ENCODE results near the gene CASTOR1.
A peak's percentile ranks its signal among the peaks of the same experiment; 100 is the strongest.

Gene CASTOR1

DNA sequence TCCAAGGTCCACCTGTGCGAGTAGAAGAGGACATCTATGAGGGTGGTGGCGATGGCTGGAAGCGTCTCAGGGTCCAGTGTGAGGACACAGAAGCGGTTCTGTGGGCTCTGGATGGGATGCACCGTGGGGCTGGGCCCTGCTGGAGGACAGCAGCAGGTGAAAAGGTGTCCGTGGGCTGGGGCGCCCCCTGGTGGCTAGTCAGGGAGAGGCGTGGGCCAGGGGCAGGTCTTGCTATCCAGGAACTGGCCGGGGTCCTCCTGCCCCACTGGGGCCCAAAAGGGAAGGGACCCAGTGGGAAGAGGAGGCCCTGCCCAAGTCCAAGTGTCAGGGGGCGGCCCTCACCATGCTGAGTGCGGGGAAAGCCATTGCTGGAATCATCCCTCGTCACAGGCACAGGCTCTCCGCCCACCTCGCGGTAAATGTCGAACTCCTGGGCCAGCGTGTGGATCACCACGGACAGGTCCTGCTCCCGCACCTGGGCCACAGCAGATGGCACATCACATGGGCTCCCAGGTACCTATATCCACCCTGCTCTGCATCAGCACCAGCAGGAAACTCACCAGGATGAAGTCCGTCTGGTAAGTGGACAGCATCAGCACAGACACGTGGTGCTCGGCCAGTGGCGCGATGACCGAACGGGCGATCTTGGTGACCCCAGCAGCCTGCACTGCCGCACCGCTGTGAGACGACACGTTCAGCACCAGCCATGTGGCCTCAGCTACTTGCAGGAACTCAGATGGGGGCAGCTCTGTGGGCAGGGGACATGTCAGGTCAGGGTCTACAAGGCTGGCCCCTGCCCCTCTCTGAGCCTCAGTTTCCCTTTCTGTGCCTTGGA is 2.3 kb downstream of the CASTOR1 start (continued):
- 0 out of 2 replicates have a peak, but pooled peaks have one; percentile 48 for TF ChIP-seq HOXA7 (CRISPR knock-in tag; IDR thresholded peaks at IDR 0.05; ENCODE audit: borderline replicate concordance)
- TF ChIP-seq, protein P1, sequence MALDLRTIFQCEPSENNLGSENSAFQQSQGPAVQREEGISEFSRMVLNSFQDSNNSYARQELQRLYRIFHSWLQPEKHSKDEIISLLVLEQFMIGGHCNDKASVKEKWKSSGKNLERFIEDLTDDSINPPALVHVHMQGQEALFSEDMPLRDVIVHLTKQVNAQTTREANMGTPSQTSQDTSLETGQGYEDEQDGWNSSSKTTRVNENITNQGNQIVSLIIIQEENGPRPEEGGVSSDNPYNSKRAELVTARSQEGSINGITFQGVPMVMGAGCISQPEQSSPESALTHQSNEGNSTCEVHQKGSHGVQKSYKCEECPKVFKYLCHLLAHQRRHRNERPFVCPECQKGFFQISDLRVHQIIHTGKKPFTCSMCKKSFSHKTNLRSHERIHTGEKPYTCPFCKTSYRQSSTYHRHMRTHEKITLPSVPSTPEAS (tag by site-specific recombination; IDR thresholded peaks at IDR 0.05) = no peak
- peak; percentile 71 for TF ChIP-seq ZNF654 (tag by site-specific recombination; IDR thresholded peaks at IDR 0.05; ENCODE audit: low read depth)
- TF ChIP-seq ZNF514 (tag by site-specific recombination; IDR thresholded peaks at IDR 0.05) = no peak
- TF ChIP-seq, protein P2, sequence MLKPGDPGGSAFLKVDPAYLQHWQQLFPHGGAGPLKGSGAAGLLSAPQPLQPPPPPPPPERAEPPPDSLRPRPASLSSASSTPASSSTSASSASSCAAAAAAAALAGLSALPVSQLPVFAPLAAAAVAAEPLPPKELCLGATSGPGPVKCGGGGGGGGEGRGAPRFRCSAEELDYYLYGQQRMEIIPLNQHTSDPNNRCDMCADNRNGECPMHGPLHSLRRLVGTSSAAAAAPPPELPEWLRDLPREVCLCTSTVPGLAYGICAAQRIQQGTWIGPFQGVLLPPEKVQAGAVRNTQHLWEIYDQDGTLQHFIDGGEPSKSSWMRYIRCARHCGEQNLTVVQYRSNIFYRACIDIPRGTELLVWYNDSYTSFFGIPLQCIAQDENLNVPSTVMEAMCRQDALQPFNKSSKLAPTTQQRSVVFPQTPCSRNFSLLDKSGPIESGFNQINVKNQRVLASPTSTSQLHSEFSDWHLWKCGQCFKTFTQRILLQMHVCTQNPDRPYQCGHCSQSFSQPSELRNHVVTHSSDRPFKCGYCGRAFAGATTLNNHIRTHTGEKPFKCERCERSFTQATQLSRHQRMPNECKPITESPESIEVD (tag by site-specific recombination; IDR thresholded peaks at IDR 0.05) = no peak
- TF ChIP-seq ZNF2 (tag by site-specific recombination; IDR thresholded peaks at IDR 0.05) = peak; percentile 30; the same call in 1 of the 2 replicates
- TF ChIP-seq ZNF24 (tag by site-specific recombination; IDR thresholded peaks at IDR 0.05) = no peak
- no peak for TF ChIP-seq ZNF214 (tag by site-specific recombination; IDR thresholded peaks at IDR 0.05; ENCODE audit: borderline replicate concordance)
- TF ChIP-seq ZNF394 (tag by site-specific recombination; IDR thresholded peaks at IDR 0.05; ENCODE audit: borderline replicate concordance) = no peak
- TF ChIP-seq, protein P3, sequence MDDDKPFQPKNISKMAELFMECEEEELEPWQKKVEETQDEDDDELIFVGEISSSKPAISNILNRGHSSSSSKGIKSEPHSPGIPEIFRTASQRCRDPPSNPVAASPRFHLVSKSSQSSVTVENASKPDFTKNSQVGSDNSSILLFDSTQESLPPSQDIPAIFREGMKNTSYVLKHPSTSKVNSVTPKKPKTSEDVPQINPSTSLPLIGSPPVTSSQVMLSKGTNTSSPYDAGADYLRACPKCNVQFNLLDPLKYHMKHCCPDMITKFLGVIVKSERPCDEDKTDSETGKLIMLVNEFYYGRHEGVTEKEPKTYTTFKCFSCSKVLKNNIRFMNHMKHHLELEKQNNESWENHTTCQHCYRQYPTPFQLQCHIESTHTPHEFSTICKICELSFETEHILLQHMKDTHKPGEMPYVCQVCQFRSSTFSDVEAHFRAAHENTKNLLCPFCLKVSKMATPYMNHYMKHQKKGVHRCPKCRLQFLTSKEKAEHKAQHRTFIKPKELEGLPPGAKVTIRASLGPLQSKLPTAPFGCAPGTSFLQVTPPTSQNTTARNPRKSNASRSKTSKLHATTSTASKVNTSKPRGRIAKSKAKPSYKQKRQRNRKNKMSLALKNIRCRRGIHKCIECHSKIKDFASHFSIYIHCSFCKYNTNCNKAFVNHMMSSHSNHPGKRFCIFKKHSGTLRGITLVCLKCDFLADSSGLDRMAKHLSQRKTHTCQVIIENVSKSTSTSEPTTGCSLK (tag by site-specific recombination; IDR thresholded peaks at IDR 0.05) = no peak
- TF ChIP-seq GLIS2 (tag by site-specific recombination; IDR thresholded peaks at IDR 0.05) = peak; percentile 26; the same call in 1 of the 2 replicates
- TF ChIP-seq, protein P4, sequence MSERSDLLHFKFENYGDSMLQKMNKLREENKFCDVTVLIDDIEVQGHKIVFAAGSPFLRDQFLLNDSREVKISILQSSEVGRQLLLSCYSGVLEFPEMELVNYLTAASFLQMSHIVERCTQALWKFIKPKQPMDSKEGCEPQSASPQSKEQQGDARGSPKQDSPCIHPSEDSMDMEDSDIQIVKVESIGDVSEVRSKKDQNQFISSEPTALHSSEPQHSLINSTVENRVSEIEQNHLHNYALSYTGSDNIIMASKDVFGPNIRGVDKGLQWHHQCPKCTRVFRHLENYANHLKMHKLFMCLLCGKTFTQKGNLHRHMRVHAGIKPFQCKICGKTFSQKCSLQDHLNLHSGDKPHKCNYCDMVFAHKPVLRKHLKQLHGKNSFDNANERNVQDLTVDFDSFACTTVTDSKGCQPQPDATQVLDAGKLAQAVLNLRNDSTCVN (tag by site-specific recombination; optimal IDR thresholded peaks at IDR 0.05) = peak; percentile 11
- TF ChIP-seq ZNF174 (tag by site-specific recombination; IDR thresholded peaks at IDR 0.05) = no peak
- TF ChIP-seq ZNF37A (tag by site-specific recombination; IDR thresholded peaks at IDR 0.05) = no peak
- peak; percentile 78 for TF ChIP-seq ZFHX2 (tag by site-specific recombination; conservative IDR thresholded peaks at IDR 0.05)
- TF ChIP-seq, protein P5, sequence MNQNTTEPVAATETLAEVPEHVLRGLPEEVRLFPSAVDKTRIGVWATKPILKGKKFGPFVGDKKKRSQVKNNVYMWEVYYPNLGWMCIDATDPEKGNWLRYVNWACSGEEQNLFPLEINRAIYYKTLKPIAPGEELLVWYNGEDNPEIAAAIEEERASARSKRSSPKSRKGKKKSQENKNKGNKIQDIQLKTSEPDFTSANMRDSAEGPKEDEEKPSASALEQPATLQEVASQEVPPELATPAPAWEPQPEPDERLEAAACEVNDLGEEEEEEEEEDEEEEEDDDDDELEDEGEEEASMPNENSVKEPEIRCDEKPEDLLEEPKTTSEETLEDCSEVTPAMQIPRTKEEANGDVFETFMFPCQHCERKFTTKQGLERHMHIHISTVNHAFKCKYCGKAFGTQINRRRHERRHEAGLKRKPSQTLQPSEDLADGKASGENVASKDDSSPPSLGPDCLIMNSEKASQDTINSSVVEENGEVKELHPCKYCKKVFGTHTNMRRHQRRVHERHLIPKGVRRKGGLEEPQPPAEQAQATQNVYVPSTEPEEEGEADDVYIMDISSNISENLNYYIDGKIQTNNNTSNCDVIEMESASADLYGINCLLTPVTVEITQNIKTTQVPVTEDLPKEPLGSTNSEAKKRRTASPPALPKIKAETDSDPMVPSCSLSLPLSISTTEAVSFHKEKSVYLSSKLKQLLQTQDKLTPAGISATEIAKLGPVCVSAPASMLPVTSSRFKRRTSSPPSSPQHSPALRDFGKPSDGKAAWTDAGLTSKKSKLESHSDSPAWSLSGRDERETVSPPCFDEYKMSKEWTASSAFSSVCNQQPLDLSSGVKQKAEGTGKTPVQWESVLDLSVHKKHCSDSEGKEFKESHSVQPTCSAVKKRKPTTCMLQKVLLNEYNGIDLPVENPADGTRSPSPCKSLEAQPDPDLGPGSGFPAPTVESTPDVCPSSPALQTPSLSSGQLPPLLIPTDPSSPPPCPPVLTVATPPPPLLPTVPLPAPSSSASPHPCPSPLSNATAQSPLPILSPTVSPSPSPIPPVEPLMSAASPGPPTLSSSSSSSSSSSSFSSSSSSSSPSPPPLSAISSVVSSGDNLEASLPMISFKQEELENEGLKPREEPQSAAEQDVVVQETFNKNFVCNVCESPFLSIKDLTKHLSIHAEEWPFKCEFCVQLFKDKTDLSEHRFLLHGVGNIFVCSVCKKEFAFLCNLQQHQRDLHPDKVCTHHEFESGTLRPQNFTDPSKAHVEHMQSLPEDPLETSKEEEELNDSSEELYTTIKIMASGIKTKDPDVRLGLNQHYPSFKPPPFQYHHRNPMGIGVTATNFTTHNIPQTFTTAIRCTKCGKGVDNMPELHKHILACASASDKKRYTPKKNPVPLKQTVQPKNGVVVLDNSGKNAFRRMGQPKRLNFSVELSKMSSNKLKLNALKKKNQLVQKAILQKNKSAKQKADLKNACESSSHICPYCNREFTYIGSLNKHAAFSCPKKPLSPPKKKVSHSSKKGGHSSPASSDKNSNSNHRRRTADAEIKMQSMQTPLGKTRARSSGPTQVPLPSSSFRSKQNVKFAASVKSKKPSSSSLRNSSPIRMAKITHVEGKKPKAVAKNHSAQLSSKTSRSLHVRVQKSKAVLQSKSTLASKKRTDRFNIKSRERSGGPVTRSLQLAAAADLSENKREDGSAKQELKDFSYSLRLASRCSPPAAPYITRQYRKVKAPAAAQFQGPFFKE (tag by site-specific recombination; IDR thresholded peaks at IDR 0.05; ENCODE audit: borderline replicate concordance) = no peak
- TF ChIP-seq GLI4 (tag by site-specific recombination; IDR thresholded peaks at IDR 0.05) = no peak
- TF ChIP-seq SP2 (tag by site-specific recombination; IDR thresholded peaks at IDR 0.05) = 0 out of 2 replicates have a peak, but pooled peaks have one; percentile 24
- no peak for TF ChIP-seq ZFP3 (tag by site-specific recombination; IDR thresholded peaks at IDR 0.05; ENCODE audit: low read depth)
- TF ChIP-seq ZNF747 (tag by site-specific recombination; IDR thresholded peaks at IDR 0.05) = no peak
- TF ChIP-seq, protein P6, sequence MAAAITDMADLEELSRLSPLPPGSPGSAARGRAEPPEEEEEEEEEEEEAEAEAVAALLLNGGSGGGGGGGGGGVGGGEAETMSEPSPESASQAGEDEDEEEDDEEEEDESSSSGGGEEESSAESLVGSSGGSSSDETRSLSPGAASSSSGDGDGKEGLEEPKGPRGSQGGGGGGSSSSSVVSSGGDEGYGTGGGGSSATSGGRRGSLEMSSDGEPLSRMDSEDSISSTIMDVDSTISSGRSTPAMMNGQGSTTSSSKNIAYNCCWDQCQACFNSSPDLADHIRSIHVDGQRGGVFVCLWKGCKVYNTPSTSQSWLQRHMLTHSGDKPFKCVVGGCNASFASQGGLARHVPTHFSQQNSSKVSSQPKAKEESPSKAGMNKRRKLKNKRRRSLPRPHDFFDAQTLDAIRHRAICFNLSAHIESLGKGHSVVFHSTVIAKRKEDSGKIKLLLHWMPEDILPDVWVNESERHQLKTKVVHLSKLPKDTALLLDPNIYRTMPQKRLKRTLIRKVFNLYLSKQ (tag by site-specific recombination; IDR thresholded peaks at IDR 0.05; ENCODE audit: borderline replicate concordance) = no peak
- peak; percentile 27; the same call in 1 of the 2 replicates for TF ChIP-seq BCL11A (tag by site-specific recombination; IDR thresholded peaks at IDR 0.05; ENCODE audit: low read depth)
